ENCODE data around the gene TICAM2. TPM values are rescaled to one million over a fixed set of nuclear protein-coding genes. Genes with fewer than 3 reads are reported as not detected.

Gene TICAM2
- total RNA-seq, 4 donors from 2014 or later, result 0.80 to 3.3 TPM; not detected in 2

DNA sequence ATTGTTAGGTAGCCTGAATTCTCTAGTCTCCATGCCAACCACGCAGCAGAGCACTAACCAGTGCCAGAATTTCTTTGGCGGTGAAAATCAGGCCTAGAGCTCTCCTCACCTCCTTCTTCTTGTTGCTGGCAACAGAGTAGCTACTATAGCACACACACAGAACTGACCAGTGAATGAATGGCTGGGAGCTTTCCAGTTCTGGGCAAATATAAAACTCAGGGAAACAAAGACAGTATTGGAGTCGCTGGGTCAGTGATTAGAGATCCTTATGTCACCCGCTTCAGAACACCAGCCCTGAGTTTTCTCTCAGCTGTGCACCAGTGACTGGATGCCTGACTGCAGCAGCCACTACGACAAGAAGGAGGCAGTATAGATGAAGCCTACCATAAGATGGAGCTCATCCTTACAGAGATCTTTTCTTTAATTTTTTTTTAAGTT is 30.8 kb downstream of the TICAM2 start:
- Histone ChIP-seq H3K36me3 (no peaks in the 10 kb centered on the region), H3K27ac (no peak overlapping the region)
- no peak for DNase-seq

DNA sequence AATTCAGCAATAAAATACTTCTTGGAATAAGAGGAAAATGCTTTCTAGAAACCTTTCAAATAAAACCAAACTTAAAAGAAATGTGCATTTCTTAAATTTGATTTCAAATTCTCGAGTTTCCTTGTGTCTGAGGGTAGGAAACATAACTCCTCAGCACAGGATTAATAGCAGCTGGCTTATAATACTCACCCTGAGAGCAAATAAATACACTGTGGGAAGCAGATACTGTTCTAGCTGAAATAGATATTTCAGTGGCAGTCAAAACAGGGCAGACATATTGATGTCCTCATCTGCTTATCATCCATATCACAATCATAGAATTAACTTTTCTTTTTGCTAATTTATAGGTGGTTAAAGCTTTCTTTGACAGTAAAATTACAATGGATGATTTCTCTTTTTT is 33.6 kb downstream of the TICAM2 start:
- no peak overlapping the region for H3K27ac ChIP-seq
- H3K4me3 ChIP-seq, result no peak overlapping the region
- TF ChIP-seq, protein P1, sequence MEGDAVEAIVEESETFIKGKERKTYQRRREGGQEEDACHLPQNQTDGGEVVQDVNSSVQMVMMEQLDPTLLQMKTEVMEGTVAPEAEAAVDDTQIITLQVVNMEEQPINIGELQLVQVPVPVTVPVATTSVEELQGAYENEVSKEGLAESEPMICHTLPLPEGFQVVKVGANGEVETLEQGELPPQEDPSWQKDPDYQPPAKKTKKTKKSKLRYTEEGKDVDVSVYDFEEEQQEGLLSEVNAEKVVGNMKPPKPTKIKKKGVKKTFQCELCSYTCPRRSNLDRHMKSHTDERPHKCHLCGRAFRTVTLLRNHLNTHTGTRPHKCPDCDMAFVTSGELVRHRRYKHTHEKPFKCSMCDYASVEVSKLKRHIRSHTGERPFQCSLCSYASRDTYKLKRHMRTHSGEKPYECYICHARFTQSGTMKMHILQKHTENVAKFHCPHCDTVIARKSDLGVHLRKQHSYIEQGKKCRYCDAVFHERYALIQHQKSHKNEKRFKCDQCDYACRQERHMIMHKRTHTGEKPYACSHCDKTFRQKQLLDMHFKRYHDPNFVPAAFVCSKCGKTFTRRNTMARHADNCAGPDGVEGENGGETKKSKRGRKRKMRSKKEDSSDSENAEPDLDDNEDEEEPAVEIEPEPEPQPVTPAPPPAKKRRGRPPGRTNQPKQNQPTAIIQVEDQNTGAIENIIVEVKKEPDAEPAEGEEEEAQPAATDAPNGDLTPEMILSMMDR (IDR thresholded peaks at IDR 0.05), result no peak
- TF ChIP-seq POLR2A (IDR thresholded peaks at IDR 0.05), result no peak
- no peaks in the 10 kb centered on the region for H3K27me3 ChIP-seq
- H3K36me3 ChIP-seq, result no peaks in the 10 kb centered on the region
- H3K4me1 ChIP-seq, result no peaks in the 10 kb centered on the region
- H3K9me3 ChIP-seq, result no peaks in the 10 kb centered on the region
- DNase-seq, result no peak

More for the DNA sequence above, 30.8 kb downstream of the TICAM2 start:
- no peaks in the 10 kb centered on the region for H3K4me1 ChIP-seq
- no peaks in the 10 kb centered on the region for H3K9me3 ChIP-seq
- H3K4me3 ChIP-seq, result no peak overlapping the region
- no peaks in the 10 kb centered on the region for H3K27me3 ChIP-seq
- TF ChIP-seq POLR2A (IDR thresholded peaks at IDR 0.05), result no peak
- TF ChIP-seq, protein P1 (IDR thresholded peaks at IDR 0.05), result no peak

DNA sequence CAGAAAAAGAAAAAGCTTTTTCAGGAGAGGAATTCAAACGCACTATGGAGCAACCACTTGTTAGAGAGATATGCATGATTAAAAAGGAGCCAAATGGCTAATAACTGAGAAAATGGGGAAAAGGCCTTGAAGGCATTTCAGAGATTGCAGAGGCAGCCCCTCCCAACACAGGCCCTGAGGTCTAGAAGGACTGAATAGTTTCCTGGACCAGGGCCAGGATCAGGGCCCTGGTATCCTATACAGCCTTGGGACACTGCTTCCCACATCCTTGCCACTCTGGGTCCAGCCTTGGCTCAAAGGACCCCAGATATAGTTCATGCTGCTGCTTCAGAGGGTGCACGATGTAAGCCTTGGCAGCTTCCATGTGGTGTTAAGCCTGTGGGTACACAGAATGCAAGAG is 37.0 kb downstream of the TICAM2 start:
- H3K9me3 ChIP-seq, result no peaks in the 10 kb centered on the region
- no peak for TF ChIP-seq POLR2A (IDR thresholded peaks at IDR 0.05)
- TF ChIP-seq, protein P1 (IDR thresholded peaks at IDR 0.05), result no peak
- no peak overlapping the region for H3K4me3 ChIP-seq
- no peaks in the 10 kb centered on the region for H3K27me3 ChIP-seq
- H3K4me1 ChIP-seq, result no peaks in the 10 kb centered on the region
- no peaks in the 10 kb centered on the region for H3K36me3 ChIP-seq
- no peak overlapping the region for H3K27ac ChIP-seq
- DNase-seq, result no peak

DNA sequence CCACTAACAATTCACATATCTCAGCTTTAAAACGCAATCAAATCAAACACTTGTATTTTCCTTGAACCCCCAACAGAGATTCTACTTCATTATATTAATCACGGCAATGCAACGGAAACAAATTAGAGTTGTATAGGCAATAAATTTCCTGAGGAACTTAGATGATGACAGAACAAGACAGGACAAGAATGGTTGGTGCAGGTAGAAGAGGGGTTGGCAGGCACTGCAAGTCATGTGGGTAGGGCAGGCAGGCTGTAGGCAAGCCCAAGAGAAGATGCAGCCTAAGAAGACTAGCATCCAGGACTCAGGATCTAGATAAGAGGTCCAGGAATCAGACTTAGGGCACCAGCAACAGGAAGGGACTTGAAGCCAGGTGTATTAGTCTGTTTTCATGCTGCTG is 41.1 kb downstream of the TICAM2 start:
- Histone ChIP-seq H3K27me3 (no peaks in the 10 kb centered on the region), H3K36me3 (no peaks in the 10 kb centered on the region), H3K27ac (no peak overlapping the region), H3K4me3 (no peak overlapping the region), H3K9me3 (no peaks in the 10 kb centered on the region), H3K4me1 (peaks cover 0 to 4% (median 0%) of the 10 kb centered on the region in 4 donors)
- TF ChIP-seq POLR2A (IDR thresholded peaks at IDR 0.05), result no peak
- TF ChIP-seq, protein P1 (IDR thresholded peaks at IDR 0.05), result no peak
- no peak for DNase-seq

DNA sequence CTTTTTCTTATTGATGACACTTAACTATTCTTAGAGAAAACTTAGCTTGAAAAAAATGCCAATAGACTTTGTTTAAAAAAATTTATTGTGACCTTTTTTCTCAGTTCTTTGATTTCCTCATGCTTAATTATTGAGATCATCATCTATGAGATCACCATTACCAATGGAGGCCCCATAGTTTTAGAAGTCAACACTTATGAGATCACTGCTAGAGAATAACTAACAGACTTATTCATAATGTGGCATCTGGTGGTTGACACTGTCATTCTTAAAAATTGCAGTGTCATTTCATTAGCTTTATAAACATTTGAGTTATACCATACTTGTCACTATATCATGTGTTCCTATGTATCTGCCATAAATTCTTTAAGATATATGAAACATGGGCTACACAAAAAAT is 42.8 kb downstream of the TICAM2 start:
- Histone ChIP-seq H3K4me3 (no peak overlapping the region), H3K36me3 (no peaks in the 10 kb centered on the region), H3K27me3 (no peaks in the 10 kb centered on the region), H3K4me1 (peaks cover 0 to 4% (median 0%) of the 10 kb centered on the region in 4 donors), H3K27ac (no peak overlapping the region), H3K9me3 (no peaks in the 10 kb centered on the region)
- TF ChIP-seq, protein P1 (IDR thresholded peaks at IDR 0.05), result no peak
- no peak for TF ChIP-seq POLR2A (IDR thresholded peaks at IDR 0.05)
- DNase-seq, result no peak

Measured in Peyer's patch (tissue), 4 donors.